Ishikawa (cell line): ENCODE data around the gene DDR2.

Experiments
- CEBPB ChIP-seq: IDR thresholded peaks from 2 replicates; pipeline ENCODE4 v1.6.1; 2012
- CREB1 ChIP-seq: IDR thresholded peaks from 2 replicates; pipeline ENCODE4 v1.6.1; 2012; ENCODE audit warnings: low read depth
- EGR1 ChIP-seq: IDR thresholded peaks from 2 replicates; pipeline ENCODE4 v1.6.1; 2012
- EP300 ChIP-seq: IDR thresholded peaks from 2 replicates; pipeline ENCODE4 v1.6.1; 2012; ENCODE audit warnings: borderline replicate concordance
- FOXM1 ChIP-seq: IDR thresholded peaks from 2 replicates; pipeline ENCODE4 v1.6.1; 2012; ENCODE audit warnings: low read depth, borderline replicate concordance
- NFIC ChIP-seq: IDR thresholded peaks from 2 replicates; pipeline ENCODE4 v1.6.1; 2012
- RAD21 ChIP-seq: IDR thresholded peaks from 2 replicates; pipeline ENCODE4 v1.6.1; 2012; ENCODE audit warnings: low read depth
- TAF1 ChIP-seq: IDR thresholded peaks from 2 replicates; pipeline ENCODE4 v1.6.1; 2012; ENCODE audit warnings: low read depth, mild to moderate bottlenecking
- TCF12 ChIP-seq: IDR thresholded peaks from 2 replicates; pipeline ENCODE4 v1.6.1; 2012; ENCODE audit warnings: low read depth
- TEAD4 ChIP-seq: IDR thresholded peaks from 2 replicates; pipeline ENCODE4 v1.6.1; 2012
- YY1 ChIP-seq: IDR thresholded peaks from 2 replicates; pipeline ENCODE4 v1.6.1; 2012; ENCODE audit warnings: low read depth
- ZBTB7A ChIP-seq: IDR thresholded peaks from 2 replicates; pipeline ENCODE4 v1.6.1; 2012; ENCODE audit warnings: low read depth
- TF ChIP-seq, protein P1 (sequence below): IDR thresholded peaks from 2 replicates; pipeline ENCODE4 v1.6.1; 2012
- TF ChIP-seq, protein P2 (sequence below): IDR thresholded peaks from 2 replicates; pipeline ENCODE4 v1.6.1; 2012
- TF ChIP-seq, protein P3 (sequence below): IDR thresholded peaks from 2 replicates; pipeline ENCODE4 v1.6.1; 2012; ENCODE audit warnings: low read depth, mild to moderate bottlenecking

DDR2 gene

DNA sequence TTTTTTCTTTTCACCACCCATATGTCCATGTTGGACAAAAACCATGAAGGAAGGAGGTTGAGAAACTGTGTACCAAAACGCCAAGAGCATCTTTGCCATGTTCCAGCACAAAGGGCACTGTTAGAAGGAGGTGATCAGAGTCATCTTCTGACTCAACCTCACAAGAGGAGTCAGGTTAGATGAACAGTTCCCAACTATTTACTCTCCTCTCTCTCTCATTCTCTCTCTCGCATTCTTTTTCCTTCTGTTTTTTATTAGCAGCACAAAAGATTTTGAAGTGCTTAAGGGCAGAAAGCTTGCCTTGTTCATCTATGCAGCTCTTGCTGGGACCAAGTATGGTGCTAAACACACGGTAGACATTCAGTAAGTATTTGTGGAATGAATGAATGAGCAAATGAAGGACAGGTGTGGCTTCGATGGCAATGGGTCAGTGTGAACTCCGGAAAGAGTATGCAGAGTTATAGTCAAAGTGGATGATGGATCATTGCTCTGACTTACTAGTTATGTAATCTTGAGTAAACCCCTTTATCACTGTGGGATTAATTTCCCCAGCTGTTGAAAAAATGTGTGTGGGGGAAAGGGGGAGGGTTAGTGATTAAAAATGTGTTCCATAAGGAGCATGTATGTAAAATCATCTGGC, 33.9 kb downstream of the DDR2 start:
- TF ChIP-seq NFIC (no peak), TCF12 (no peak), RAD21 (no peak), CEBPB (no peak), EGR1 (no peak), FOXM1 (no peak), YY1 (no peak)
- TF ChIP-seq, protein P1, sequence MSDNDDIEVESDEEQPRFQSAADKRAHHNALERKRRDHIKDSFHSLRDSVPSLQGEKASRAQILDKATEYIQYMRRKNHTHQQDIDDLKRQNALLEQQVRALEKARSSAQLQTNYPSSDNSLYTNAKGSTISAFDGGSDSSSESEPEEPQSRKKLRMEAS: no peak
- TF ChIP-seq, protein P2, sequence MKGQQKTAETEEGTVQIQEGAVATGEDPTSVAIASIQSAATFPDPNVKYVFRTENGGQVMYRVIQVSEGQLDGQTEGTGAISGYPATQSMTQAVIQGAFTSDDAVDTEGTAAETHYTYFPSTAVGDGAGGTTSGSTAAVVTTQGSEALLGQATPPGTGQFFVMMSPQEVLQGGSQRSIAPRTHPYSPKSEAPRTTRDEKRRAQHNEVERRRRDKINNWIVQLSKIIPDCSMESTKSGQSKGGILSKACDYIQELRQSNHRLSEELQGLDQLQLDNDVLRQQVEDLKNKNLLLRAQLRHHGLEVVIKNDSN: no peak
- TF ChIP-seq, protein P3, sequence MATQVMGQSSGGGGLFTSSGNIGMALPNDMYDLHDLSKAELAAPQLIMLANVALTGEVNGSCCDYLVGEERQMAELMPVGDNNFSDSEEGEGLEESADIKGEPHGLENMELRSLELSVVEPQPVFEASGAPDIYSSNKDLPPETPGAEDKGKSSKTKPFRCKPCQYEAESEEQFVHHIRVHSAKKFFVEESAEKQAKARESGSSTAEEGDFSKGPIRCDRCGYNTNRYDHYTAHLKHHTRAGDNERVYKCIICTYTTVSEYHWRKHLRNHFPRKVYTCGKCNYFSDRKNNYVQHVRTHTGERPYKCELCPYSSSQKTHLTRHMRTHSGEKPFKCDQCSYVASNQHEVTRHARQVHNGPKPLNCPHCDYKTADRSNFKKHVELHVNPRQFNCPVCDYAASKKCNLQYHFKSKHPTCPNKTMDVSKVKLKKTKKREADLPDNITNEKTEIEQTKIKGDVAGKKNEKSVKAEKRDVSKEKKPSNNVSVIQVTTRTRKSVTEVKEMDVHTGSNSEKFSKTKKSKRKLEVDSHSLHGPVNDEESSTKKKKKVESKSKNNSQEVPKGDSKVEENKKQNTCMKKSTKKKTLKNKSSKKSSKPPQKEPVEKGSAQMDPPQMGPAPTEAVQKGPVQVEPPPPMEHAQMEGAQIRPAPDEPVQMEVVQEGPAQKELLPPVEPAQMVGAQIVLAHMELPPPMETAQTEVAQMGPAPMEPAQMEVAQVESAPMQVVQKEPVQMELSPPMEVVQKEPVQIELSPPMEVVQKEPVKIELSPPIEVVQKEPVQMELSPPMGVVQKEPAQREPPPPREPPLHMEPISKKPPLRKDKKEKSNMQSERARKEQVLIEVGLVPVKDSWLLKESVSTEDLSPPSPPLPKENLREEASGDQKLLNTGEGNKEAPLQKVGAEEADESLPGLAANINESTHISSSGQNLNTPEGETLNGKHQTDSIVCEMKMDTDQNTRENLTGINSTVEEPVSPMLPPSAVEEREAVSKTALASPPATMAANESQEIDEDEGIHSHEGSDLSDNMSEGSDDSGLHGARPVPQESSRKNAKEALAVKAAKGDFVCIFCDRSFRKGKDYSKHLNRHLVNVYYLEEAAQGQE: no peak

DNA sequence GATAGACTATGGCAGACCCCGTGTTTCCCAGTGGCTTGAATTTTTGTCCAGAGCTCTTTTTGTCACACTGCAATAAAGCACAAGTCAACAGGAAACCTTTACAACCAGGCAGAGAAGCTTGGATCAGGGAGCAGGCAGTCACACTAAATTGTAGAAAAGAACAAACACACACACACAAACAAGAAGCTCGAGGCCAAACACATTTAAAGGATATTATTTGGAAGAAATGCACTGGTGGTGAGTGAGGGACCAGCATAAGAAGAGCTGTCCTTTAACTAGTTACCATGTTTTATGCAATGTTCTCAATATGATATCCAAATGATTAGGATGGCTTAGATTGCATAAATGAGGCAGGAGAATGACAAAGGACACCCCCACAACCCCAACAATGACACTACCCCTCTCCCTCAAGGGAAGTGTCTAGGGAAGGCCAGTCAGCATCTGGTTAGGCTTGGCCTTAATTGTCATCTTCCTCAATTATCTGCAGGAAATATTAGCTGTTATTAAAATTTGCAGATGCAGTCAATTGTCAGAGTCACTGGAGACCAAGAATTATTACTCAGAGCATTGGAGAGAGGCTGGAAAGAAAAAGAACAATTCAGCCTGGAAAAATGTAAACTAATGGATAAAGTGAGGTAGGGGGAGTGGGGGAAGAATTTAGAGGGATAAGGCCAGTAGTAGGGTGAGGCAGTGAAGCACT, 35.3 kb downstream of the DDR2 start:
- TF ChIP-seq, protein P2: no peak
- TF ChIP-seq TAF1: no peak
- no peak for TF ChIP-seq EGR1
- TF ChIP-seq TCF12: no peak
- no peak for TF ChIP-seq NFIC
- TF ChIP-seq CREB1: no peak
- TF ChIP-seq, protein P1: no peak
- TF ChIP-seq, protein P3: no peak
- no peak for TF ChIP-seq ZBTB7A
- no peak for TF ChIP-seq CEBPB
- no peak for TF ChIP-seq TEAD4
- no peak for TF ChIP-seq YY1
- TF ChIP-seq FOXM1: no peak
- TF ChIP-seq EP300: no peak

DNA sequence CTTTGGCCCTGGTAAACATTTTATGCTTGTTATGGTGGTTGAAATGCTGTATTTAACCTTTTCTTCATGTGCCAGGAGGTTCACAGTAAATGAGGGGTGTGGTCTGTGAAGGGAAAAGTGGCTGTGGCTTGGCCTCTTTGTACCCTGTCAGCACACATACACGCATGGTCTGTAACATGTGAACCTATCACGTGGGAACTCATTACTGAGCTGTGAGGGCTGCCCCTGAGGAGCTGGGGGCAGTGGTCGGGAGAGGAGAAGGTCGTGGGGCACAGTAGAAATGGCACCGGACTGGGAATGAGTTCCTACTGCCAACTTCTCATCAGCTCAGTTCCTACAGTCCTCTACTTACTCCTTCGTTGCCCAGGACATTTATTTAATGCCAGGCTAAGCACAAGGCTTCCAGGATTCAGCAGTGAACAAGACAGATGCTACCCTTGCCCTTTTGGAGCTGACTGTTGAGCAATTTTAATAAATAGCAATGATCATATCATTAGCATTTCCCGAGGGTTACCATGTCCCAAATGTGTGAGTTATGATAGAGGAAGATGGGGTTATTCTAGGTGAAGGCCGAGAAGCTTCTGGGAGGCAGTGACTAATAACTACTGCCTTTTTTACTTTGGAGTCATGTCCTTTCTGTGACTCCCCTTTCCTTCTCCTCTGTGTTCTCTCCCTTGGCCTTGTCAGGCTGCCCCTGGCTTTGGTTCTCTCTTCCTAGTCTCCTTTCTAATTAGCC, 38.8 kb downstream of the DDR2 start:
- TF ChIP-seq NFIC (no peak), TEAD4 (no peak), ZBTB7A (no peak), YY1 (no peak), CREB1 (no peak), EGR1 (no peak)
- TF ChIP-seq, protein P2: no peak
- TF ChIP-seq, protein P3: no peak
- TF ChIP-seq, protein P1: no peak
